B cell (primary cell): ENCODE measurements around the gene UNC79.

Source experiments
- EZH2 ChIP-seq: IDR thresholded peaks from 2 replicates; pipeline ENCODE4 v1.6.1; 2012; ENCODE audit warnings: borderline replicate concordance, low read depth, mild to moderate bottlenecking, moderate library complexity, low read length; ENCODE audit not compliant: insufficient read depth, poor library complexity, severe bottlenecking
- TF ChIP-seq, protein P1 (sequence below): fragments of 200-600 bp; IDR thresholded peaks from one replicate; pipeline ENCODE4 v1.8.0; 2022; ENCODE audit warnings: antibody characterized with exemption, mild to moderate bottlenecking

DNA sequence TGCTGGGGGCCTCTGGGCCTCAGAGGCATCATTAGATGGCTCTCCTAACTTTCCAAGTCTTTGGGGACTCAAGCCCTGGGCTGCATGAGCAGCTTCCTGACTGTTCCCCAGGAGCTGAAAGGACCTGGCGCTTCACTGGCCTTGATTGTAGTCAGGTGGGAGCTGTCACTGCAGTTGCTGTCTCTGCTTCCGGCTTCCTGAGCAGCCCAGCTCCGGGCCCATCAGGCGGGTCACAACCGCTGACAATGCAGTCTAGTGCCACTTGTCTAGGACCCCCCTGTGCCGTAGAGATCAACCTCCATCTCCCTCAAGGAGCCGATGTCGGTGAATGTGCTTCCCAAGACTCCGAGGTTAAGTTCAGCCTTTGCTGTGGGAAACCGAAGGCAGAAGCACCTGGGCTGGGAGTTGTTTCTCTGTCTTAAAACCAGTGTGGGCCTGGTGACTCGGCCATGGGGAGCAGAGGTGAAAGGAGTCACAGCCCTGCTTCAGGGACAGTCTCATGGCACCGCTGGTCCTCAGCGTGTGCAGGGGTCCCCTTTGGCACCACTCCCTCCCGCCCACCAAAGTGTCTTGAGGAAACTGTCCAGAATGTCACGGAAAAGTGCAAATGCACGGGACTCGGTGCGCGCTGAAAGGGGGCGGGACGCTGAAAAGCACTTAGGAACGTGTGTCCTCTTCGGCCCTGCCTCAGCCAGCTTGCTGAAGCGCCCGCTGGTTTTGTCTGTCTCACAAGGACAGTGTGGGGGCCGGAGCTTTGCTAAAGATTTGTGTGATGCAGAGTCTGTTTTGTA, 312.7 kb downstream of the UNC79 start:
- TF ChIP-seq, protein P1, sequence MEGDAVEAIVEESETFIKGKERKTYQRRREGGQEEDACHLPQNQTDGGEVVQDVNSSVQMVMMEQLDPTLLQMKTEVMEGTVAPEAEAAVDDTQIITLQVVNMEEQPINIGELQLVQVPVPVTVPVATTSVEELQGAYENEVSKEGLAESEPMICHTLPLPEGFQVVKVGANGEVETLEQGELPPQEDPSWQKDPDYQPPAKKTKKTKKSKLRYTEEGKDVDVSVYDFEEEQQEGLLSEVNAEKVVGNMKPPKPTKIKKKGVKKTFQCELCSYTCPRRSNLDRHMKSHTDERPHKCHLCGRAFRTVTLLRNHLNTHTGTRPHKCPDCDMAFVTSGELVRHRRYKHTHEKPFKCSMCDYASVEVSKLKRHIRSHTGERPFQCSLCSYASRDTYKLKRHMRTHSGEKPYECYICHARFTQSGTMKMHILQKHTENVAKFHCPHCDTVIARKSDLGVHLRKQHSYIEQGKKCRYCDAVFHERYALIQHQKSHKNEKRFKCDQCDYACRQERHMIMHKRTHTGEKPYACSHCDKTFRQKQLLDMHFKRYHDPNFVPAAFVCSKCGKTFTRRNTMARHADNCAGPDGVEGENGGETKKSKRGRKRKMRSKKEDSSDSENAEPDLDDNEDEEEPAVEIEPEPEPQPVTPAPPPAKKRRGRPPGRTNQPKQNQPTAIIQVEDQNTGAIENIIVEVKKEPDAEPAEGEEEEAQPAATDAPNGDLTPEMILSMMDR = no peak
- no peak for TF ChIP-seq EZH2
